Neural progenitor cell (in vitro differentiated cells): ENCODE measurements around the gene LTBP3. TPM values are rescaled to one million over a fixed set of nuclear protein-coding genes. Genes with fewer than 3 reads are reported as not detected.

ENCODE experiments used
- DNase-seq: peaks from one replicate; pipeline ENCODE4 v3.0.0-alpha.2; 2016; ENCODE audit warnings: low spot score
- H2AFZ ChIP-seq: fragments of 200-600 bp; sonication (generic); replicated peaks from 2 replicates; pipeline ENCODE4 v1.6.1; 2016; ENCODE audit warnings: antibody characterized with exemption
- H3F3A ChIP-seq: fragments of 200-600 bp; sonication (generic); 2 replicates; pipeline ENCODE4 v1.6.1; 2016; ENCODE audit warnings: antibody characterized with exemption, low read depth
- H3K27ac ChIP-seq: fragments of 200-600 bp; sonication (generic); 2 replicates; pipeline ENCODE4 v1.5.1; 2016; ENCODE audit warnings: mild to moderate bottlenecking
- H3K27me3 ChIP-seq: fragments of 200-600 bp; sonication (generic); 2 replicates; pipeline ENCODE4 v1.6.1; 2016; ENCODE audit warnings: mild to moderate bottlenecking, moderate library complexity
- H3K36me3 ChIP-seq: fragments of 200-600 bp; sonication (generic); 2 replicates; pipeline ENCODE4 v1.5.1; 2016
- H3K4me1 ChIP-seq: fragments of 200-600 bp; sonication (generic); 2 replicates; pipeline ENCODE4 v1.6.1; 2016; ENCODE audit warnings: mixed run types
- H3K4me2 ChIP-seq: fragments of 200-600 bp; sonication (generic); 2 replicates; pipeline ENCODE4 v1.6.1; 2016
- H3K4me3 ChIP-seq: fragments of 200-600 bp; sonication (generic); 2 replicates; pipeline ENCODE4 v1.5.1; 2016
- H3K79me2 ChIP-seq: fragments of 200-600 bp; sonication (generic); 2 replicates; pipeline ENCODE4 v1.6.1; 2016; ENCODE audit warnings: low read depth
- H3K9ac ChIP-seq: fragments of 200-600 bp; sonication (generic); 2 replicates; pipeline ENCODE4 v1.6.1; 2016
- H3K9me3 ChIP-seq: fragments of 200-600 bp; sonication (generic); 2 replicates; pipeline ENCODE4 v1.5.1; 2016; ENCODE audit warnings: low read depth
- H4K20me1 ChIP-seq: fragments of 200-600 bp; sonication (generic); 2 replicates; pipeline ENCODE4 v1.6.1; 2016; ENCODE audit warnings: low read depth
- H3K27ac Mint-ChIP-seq: 3 replicates; pipeline ENCODE4 v1.8.0; 2021; ENCODE audit warnings: mixed read lengths
- H3K27me3 Mint-ChIP-seq: 2 replicates; pipeline ENCODE4 v1.8.0; 2022; ENCODE audit warnings: low read depth, mild to moderate bottlenecking, inconsistent platforms, moderate library complexity, mixed read lengths; ENCODE audit not compliant: insufficient read depth
- H3K36me3 Mint-ChIP-seq: 3 replicates; pipeline ENCODE4 v1.8.0; 2021; ENCODE audit warnings: mixed read lengths
- H3K4me1 Mint-ChIP-seq: 3 replicates; pipeline ENCODE4 v1.8.0; 2021; ENCODE audit warnings: mixed read lengths
- H3K4me3 Mint-ChIP-seq: 3 replicates; pipeline ENCODE4 v1.8.0; 2021; ENCODE audit warnings: mild to moderate bottlenecking, moderate library complexity, mixed read lengths
- H3K9me3 Mint-ChIP-seq: 3 replicates; pipeline ENCODE4 v1.8.0; 2020; ENCODE audit warnings: mixed read lengths
- EZH2 ChIP-seq: fragments of 200-600 bp; sonication (generic); IDR thresholded peaks from 2 replicates; pipeline ENCODE4 v1.6.1; 2017; ENCODE audit warnings: antibody characterized with exemption, mild to moderate bottlenecking, moderate library complexity
- EZH2phosphoT487 ChIP-seq: fragments of 200-600 bp; sonication (generic); IDR thresholded peaks from 2 replicates; pipeline ENCODE4 v1.6.1; 2017; ENCODE audit warnings: antibody characterized with exemption
- total RNA-seq: library from RNA; depleted of rRNA; stranded (reverse); fragments of >200 nt; gene quantifications from 2 replicates; pipeline ENCODE4 v1.2.3, GENCODE V29; 2015; ENCODE audit warnings: low replicate concordance
- TF ChIP-seq, protein P1 (sequence below): fragments of 200-600 bp; sonication (generic); IDR thresholded peaks from 2 replicates; pipeline ENCODE4 v1.5.1; 2017; ENCODE audit warnings: antibody characterized with exemption, mild to moderate bottlenecking

LTBP3 gene
- total RNA-seq, 1 donor from 2014 or later = 1.2 TPM

- Histone ChIP-seq H4K20me1 (no peaks in the 10 kb centered on the region), H2AFZ (no peak overlapping the region), H3K4me2 (no peak overlapping the region), H3F3A (peaks cover 41% of the 10 kb centered on the region), H3K27ac (no peak overlapping the region), H3K9me3 (no peaks in the 10 kb centered on the region), H3K79me2 (no peaks in the 10 kb centered on the region), H3K9ac (no peak overlapping the region), H3K4me1 (peaks cover 30% of the 10 kb centered on the region), H3K4me3 (no peak overlapping the region), H3K36me3 (no peaks in the 10 kb centered on the region), H3K27me3 (peaks cover 54% of the 10 kb centered on the region)
- Mint-ChIP-seq H3K27me3 (peaks cover 17% of the 10 kb centered on the region), H3K4me3 (peak overlapping the region; percentile 80), H3K9me3 (no peaks in the 10 kb centered on the region), H3K36me3 (no peaks in the 10 kb centered on the region), H3K27ac (no peak overlapping the region), H3K4me1 (peaks cover 58% of the 10 kb centered on the region)
- DNase-seq = no peak
- TF ChIP-seq, protein P1, sequence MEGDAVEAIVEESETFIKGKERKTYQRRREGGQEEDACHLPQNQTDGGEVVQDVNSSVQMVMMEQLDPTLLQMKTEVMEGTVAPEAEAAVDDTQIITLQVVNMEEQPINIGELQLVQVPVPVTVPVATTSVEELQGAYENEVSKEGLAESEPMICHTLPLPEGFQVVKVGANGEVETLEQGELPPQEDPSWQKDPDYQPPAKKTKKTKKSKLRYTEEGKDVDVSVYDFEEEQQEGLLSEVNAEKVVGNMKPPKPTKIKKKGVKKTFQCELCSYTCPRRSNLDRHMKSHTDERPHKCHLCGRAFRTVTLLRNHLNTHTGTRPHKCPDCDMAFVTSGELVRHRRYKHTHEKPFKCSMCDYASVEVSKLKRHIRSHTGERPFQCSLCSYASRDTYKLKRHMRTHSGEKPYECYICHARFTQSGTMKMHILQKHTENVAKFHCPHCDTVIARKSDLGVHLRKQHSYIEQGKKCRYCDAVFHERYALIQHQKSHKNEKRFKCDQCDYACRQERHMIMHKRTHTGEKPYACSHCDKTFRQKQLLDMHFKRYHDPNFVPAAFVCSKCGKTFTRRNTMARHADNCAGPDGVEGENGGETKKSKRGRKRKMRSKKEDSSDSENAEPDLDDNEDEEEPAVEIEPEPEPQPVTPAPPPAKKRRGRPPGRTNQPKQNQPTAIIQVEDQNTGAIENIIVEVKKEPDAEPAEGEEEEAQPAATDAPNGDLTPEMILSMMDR = no peak
- no peak for TF ChIP-seq EZH2
- TF ChIP-seq EZH2phosphoT487 = no peak
Observed at GRCh38 chr11:65559535-65559934, 1.4 kb upstream of the LTBP3 start.

GRCh38 chr11:65558930-65559509, 861 bp upstream of the LTBP3 start:
- H2AFZ ChIP-seq = no peak overlapping the region
- H3K27me3 ChIP-seq = peaks cover 59% of the 10 kb centered on the region
- no peak overlapping the region for H3K27ac Mint-ChIP-seq
- no peaks in the 10 kb centered on the region for H3K9me3 Mint-ChIP-seq
- H3K4me1 Mint-ChIP-seq = peaks cover 62% of the 10 kb centered on the region
- peaks cover 20% of the 10 kb centered on the region for H3K27me3 Mint-ChIP-seq
- H3F3A ChIP-seq = peaks cover 41% of the 10 kb centered on the region
- H3K9me3 ChIP-seq = no peaks in the 10 kb centered on the region
- peak overlapping the region; percentile 71 for H3K4me3 ChIP-seq
- H3K4me3 Mint-ChIP-seq = peak overlapping the region; percentile 80
- no peaks in the 10 kb centered on the region for H3K36me3 ChIP-seq
- peak overlapping the region; percentile 96 for H3K4me2 ChIP-seq
- H3K27ac ChIP-seq = no peak overlapping the region
- H3K79me2 ChIP-seq = no peaks in the 10 kb centered on the region
- DNase-seq = no peak
- H3K4me1 ChIP-seq = peaks cover 32% of the 10 kb centered on the region
- no peaks in the 10 kb centered on the region for H3K36me3 Mint-ChIP-seq
- H3K9ac ChIP-seq = no peak overlapping the region
- TF ChIP-seq EZH2phosphoT487 = no peak
- TF ChIP-seq, protein P1 = no peak
- TF ChIP-seq EZH2 = no peak
- H4K20me1 ChIP-seq = no peaks in the 10 kb centered on the region

- Mint-ChIP-seq H3K36me3 (no peaks in the 10 kb centered on the region), H3K27ac (peak overlapping the region; percentile 79), H3K27me3 (peaks cover 17% of the 10 kb centered on the region), H3K4me1 (peaks cover 65% of the 10 kb centered on the region), H3K4me3 (peak overlapping the region; percentile 86), H3K9me3 (no peaks in the 10 kb centered on the region)
- peak overlapping the region; percentile 96 for H3K4me2 ChIP-seq
- H3K79me2 ChIP-seq = no peaks in the 10 kb centered on the region
- peaks cover 52% of the 10 kb centered on the region for H3F3A ChIP-seq
- H3K9me3 ChIP-seq = no peaks in the 10 kb centered on the region
- H3K36me3 ChIP-seq = no peaks in the 10 kb centered on the region
- H2AFZ ChIP-seq = no peak overlapping the region
- no peak overlapping the region for H3K27ac ChIP-seq
- peaks cover 44% of the 10 kb centered on the region for H3K4me1 ChIP-seq
- H3K9ac ChIP-seq = no peak overlapping the region
- H4K20me1 ChIP-seq = peaks cover 6% of the 10 kb centered on the region
- peak overlapping the region; percentile 71 for H3K4me3 ChIP-seq
- no peak for TF ChIP-seq EZH2phosphoT487
- H3K27me3 ChIP-seq = peaks cover 75% of the 10 kb centered on the region
- peak; percentile 67 for DNase-seq
Observed at GRCh38 chr11:65557280-65558001, 718 bp downstream of the LTBP3 start.
